HepG2 (cell line): ENCODE results near the gene ZFP90. TPM values are rescaled to one million over a fixed set of nuclear protein-coding genes. Genes with fewer than 3 reads are reported as not detected.

ENCODE experiments used
- CC2D1A ChIP-seq: sonication (generic); formaldehyde crosslinking; IDR thresholded peaks from 2 replicates; pipeline ENCODE4 v1.8.1; 2023; ENCODE audit warnings: mild to moderate bottlenecking, missing genetic modification reagents
- EEA1 ChIP-seq: sonication (generic); formaldehyde crosslinking; IDR thresholded peaks from 2 replicates; pipeline ENCODE4 v1.5.1; 2020; ENCODE audit warnings: mild to moderate bottlenecking, missing genetic modification reagents, borderline replicate concordance
- FOXP1 ChIP-seq, 2 experiments: fragments of 450-650 bp in 1 of 2; IDR thresholded peaks; 2 replicates each; pipeline ENCODE4 v1.6.1; 2017 to 2018; ENCODE audit warnings: antibody characterized with exemption in 1 of 2
- JUN ChIP-seq: sonication (generic); formaldehyde crosslinking; IDR thresholded peaks from 2 replicates; pipeline ENCODE4 v1.4.0; 2020; ENCODE audit warnings: mild to moderate bottlenecking, missing genetic modification reagents
- REPIN1 ChIP-seq: sonication (generic); formaldehyde crosslinking; IDR thresholded peaks from 2 replicates; pipeline ENCODE4 v1.8.0; 2022; ENCODE audit warnings: missing genetic modification reagents, low read depth, mild to moderate bottlenecking, borderline replicate concordance
- SMARCE1 ChIP-seq: fragments of 450-650 bp; IDR thresholded peaks from 2 replicates; pipeline ENCODE4 v1.6.1; 2017; ENCODE audit warnings: borderline replicate concordance
- ZFP82 ChIP-seq: sonication (generic); formaldehyde crosslinking; IDR thresholded peaks from 2 replicates; pipeline ENCODE4 v1.5.1; 2020; ENCODE audit warnings: mild to moderate bottlenecking, missing genetic modification reagents, borderline replicate concordance
- ZNF121 ChIP-seq: sonication (generic); formaldehyde crosslinking; IDR thresholded peaks from 2 replicates; pipeline ENCODE4 v1.5.0; 2020; ENCODE audit warnings: mild to moderate bottlenecking, missing genetic modification reagents
- ZNF652 ChIP-seq: IDR thresholded peaks from 2 replicates; pipeline ENCODE4 v1.6.1; 2016; ENCODE audit warnings: low read depth, borderline replicate concordance
- ZNF713 ChIP-seq: sonication (generic); formaldehyde crosslinking; IDR thresholded peaks from 2 replicates; pipeline ENCODE4 v1.4.0; 2020; ENCODE audit warnings: mild to moderate bottlenecking, missing genetic modification reagents
- ZNF839 ChIP-seq: sonication (generic); formaldehyde crosslinking; IDR thresholded peaks from 2 replicates; pipeline ENCODE4 v1.4.0; 2020; ENCODE audit warnings: missing genetic modification reagents, mild to moderate bottlenecking, borderline replicate concordance
- ZSCAN21 ChIP-seq: sonication (generic); formaldehyde crosslinking; IDR thresholded peaks from 2 replicates; pipeline ENCODE4 v1.8.0; 2022; ENCODE audit warnings: mild to moderate bottlenecking, missing genetic modification reagents, moderate library complexity, borderline replicate concordance
- polyA plus RNA-seq, 8 experiments: library from polyadenylated mRNA; depleted of rRNA in 3 of 8; stranded (reverse) in 7 of 8; unstranded in 1 of 8; fragments of >200 nt; fragmentation: Illumina TruSeq in 4 of 8; extraction: Trizol in 4 of 8; gene quantifications; 2 replicates each; pipeline versions ENCODE4 v1.2.1 to v1.2.3, GENCODE V29; 2011 to 2016; ENCODE audit warnings: low read depth in 4 of 8, missing spikeins in 1 of 8, mixed read lengths in 1 of 8; ENCODE audit not compliant: insufficient read depth in 1 of 8
- total RNA-seq, 5 experiments: library from RNA; depleted of rRNA; stranded (reverse); fragments of >200 nt; fragmentation: Illumina TruSeq; extraction: Trizol; gene quantifications; 2 replicates each; pipeline ENCODE4 v1.2.3, GENCODE V29; 2016; ENCODE audit warnings: low read depth in 1 of 5
- TF ChIP-seq, protein P1 (sequence below): sonication (generic); formaldehyde crosslinking; IDR thresholded peaks from 2 replicates; pipeline ENCODE4 v1.4.0; 2020; ENCODE audit warnings: mild to moderate bottlenecking, missing genetic modification reagents, borderline replicate concordance
- TF ChIP-seq, protein P2 (sequence below): sonication (generic); formaldehyde crosslinking; IDR thresholded peaks from 2 replicates; pipeline ENCODE4 v1.5.1; 2020; ENCODE audit warnings: mild to moderate bottlenecking, moderate library complexity, missing genetic modification reagents
- TF ChIP-seq, protein P3 (sequence below): sonication (generic); formaldehyde crosslinking; IDR thresholded peaks from 2 replicates; pipeline ENCODE4 v1.8.1; 2023; ENCODE audit warnings: mild to moderate bottlenecking, inconsistent platforms, moderate library complexity, missing genetic modification reagents, borderline replicate concordance
- TF ChIP-seq, protein P4 (sequence below): sonication (generic); formaldehyde crosslinking; IDR thresholded peaks from 2 replicates; pipeline ENCODE4 v1.5.0; 2020; ENCODE audit warnings: missing genetic modification reagents
- TF ChIP-seq, protein P5 (sequence below): sonication (generic); formaldehyde crosslinking; IDR thresholded peaks from 2 replicates; pipeline ENCODE4 v1.4.0; 2020; ENCODE audit warnings: missing genetic modification reagents

ZFP90 gene
- total and polyA plus RNA-seq, 2 of the 13 experiments (the other 11 are each of a cell fraction or from before 2014, with no cell fraction given), result 17.6 to 18.9 TPM

DNA sequence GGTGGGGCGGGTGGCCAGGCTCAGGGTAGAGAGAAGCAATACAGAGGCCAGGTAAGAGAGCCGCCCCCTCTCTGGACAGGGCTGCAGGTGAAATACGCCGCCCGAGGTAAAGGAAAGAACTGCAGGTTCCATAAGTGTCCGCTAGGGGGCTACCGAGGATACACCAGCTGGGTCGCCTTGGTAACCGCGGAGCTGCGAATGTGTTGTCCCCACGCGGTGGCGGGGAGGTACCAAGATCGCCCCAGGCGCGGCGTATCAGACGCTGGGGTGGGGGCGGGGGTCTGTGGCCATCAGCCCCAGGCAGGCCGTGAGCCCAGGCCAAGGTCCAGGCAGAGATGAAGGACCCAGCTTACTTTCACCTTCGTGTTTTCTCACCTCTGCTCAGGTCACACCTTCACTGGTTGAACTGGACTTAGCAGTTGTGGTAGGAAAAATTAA, 18.4 kb upstream of the ZFP90 start (continued):
- TF ChIP-seq, protein P1, sequence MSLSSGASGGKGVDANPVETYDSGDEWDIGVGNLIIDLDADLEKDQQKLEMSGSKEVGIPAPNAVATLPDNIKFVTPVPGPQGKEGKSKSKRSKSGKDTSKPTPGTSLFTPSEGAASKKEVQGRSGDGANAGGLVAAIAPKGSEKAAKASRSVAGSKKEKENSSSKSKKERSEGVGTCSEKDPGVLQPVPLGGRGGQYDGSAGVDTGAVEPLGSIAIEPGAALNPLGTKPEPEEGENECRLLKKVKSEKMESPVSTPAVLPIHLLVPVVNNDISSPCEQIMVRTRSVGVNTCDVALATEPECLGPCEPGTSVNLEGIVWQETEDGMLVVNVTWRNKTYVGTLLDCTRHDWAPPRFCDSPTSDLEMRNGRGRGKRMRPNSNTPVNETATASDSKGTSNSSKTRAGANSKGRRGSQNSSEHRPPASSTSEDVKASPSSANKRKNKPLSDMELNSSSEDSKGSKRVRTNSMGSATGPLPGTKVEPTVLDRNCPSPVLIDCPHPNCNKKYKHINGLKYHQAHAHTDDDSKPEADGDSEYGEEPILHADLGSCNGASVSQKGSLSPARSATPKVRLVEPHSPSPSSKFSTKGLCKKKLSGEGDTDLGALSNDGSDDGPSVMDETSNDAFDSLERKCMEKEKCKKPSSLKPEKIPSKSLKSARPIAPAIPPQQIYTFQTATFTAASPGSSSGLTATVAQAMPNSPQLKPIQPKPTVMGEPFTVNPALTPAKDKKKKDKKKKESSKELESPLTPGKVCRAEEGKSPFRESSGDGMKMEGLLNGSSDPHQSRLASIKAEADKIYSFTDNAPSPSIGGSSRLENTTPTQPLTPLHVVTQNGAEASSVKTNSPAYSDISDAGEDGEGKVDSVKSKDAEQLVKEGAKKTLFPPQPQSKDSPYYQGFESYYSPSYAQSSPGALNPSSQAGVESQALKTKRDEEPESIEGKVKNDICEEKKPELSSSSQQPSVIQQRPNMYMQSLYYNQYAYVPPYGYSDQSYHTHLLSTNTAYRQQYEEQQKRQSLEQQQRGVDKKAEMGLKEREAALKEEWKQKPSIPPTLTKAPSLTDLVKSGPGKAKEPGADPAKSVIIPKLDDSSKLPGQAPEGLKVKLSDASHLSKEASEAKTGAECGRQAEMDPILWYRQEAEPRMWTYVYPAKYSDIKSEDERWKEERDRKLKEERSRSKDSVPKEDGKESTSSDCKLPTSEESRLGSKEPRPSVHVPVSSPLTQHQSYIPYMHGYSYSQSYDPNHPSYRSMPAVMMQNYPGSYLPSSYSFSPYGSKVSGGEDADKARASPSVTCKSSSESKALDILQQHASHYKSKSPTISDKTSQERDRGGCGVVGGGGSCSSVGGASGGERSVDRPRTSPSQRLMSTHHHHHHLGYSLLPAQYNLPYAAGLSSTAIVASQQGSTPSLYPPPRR, result 0 out of 2 replicates have a peak, but pooled peaks have one; percentile 41
- TF ChIP-seq ZNF713 (CRISPR knock-in tag) (no peak), ZNF652 (CRISPR knock-in tag) (no peak), JUN (CRISPR knock-in tag) (no peak; the same call in 1 of the 2 replicates), ZNF839 (CRISPR knock-in tag) (no peak), ZNF121 (CRISPR knock-in tag) (no peak), CC2D1A (CRISPR knock-in tag) (no peak), SMARCE1 (no peak), EEA1 (peak; percentile 78; the same call in 1 of the 2 replicates), ZFP82 (CRISPR knock-in tag) (no peak), FOXP1 (IDR thresholded peaks at IDR 0.05) (no peak), FOXP1 (CRISPR knock-in tag; IDR thresholded peaks at IDR 0.05) (no peak), ZSCAN21 (CRISPR knock-in tag) (0 out of 2 replicates have a peak, but pooled peaks have one; percentile 50), REPIN1 (CRISPR knock-in tag) (peak; percentile 84; the same call in 1 of the 2 replicates)
- TF ChIP-seq, protein P2, sequence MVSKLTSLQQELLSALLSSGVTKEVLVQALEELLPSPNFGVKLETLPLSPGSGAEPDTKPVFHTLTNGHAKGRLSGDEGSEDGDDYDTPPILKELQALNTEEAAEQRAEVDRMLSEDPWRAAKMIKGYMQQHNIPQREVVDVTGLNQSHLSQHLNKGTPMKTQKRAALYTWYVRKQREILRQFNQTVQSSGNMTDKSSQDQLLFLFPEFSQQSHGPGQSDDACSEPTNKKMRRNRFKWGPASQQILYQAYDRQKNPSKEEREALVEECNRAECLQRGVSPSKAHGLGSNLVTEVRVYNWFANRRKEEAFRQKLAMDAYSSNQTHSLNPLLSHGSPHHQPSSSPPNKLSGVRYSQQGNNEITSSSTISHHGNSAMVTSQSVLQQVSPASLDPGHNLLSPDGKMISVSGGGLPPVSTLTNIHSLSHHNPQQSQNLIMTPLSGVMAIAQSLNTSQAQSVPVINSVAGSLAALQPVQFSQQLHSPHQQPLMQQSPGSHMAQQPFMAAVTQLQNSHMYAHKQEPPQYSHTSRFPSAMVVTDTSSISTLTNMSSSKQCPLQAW (CRISPR knock-in tag), result no peak
- TF ChIP-seq, protein P3, sequence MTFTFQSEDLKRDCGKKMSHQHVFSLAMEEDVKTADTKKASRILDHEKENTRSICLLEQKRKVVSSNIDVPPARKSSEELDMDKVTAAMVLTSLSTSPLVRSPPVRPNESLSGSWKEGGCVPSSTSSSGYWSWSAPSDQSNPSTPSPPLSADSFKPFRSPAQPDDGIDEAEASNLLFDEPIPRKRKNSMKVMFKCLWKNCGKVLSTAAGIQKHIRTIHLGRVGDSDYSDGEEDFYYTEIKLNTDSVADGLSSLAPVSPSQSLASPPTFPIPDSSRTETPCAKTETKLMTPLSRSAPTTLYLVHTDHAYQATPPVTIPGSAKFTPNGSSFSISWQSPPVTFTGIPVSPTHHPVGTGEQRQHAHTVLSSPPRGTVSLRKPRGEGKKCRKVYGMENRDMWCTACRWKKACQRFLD, result no peak
- TF ChIP-seq, protein P4, sequence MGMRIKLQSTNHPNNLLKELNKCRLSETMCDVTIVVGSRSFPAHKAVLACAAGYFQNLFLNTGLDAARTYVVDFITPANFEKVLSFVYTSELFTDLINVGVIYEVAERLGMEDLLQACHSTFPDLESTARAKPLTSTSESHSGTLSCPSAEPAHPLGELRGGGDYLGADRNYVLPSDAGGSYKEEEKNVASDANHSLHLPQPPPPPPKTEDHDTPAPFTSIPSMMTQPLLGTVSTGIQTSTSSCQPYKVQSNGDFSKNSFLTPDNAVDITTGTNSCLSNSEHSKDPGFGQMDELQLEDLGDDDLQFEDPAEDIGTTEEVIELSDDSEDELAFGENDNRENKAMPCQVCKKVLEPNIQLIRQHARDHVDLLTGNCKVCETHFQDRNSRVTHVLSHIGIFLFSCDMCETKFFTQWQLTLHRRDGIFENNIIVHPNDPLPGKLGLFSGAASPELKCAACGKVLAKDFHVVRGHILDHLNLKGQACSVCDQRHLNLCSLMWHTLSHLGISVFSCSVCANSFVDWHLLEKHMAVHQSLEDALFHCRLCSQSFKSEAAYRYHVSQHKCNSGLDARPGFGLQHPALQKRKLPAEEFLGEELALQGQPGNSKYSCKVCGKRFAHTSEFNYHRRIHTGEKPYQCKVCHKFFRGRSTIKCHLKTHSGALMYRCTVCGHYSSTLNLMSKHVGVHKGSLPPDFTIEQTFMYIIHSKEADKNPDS, result no peak
- TF ChIP-seq, protein P5, sequence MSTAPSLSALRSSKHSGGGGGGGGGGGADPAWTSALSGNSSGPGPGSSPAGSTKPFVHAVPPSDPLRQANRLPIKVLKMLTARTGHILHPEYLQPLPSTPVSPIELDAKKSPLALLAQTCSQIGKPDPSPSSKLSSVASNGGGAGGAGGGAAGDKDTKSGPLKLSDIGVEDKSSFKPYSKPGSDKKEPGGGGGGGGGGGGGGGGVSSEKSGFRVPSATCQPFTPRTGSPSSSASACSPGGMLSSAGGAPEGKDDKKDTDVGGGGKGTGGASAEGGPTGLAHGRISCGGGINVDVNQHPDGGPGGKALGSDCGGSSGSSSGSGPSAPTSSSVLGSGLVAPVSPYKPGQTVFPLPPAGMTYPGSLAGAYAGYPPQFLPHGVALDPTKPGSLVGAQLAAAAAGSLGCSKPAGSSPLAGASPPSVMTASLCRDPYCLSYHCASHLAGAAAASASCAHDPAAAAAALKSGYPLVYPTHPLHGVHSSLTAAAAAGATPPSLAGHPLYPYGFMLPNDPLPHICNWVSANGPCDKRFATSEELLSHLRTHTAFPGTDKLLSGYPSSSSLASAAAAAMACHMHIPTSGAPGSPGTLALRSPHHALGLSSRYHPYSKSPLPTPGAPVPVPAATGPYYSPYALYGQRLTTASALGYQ (CRISPR knock-in tag), result 0 out of 2 replicates have a peak, but pooled peaks have one; percentile 31
